ENCODE results near the gene THSD8.

THSD8 gene

DNA sequence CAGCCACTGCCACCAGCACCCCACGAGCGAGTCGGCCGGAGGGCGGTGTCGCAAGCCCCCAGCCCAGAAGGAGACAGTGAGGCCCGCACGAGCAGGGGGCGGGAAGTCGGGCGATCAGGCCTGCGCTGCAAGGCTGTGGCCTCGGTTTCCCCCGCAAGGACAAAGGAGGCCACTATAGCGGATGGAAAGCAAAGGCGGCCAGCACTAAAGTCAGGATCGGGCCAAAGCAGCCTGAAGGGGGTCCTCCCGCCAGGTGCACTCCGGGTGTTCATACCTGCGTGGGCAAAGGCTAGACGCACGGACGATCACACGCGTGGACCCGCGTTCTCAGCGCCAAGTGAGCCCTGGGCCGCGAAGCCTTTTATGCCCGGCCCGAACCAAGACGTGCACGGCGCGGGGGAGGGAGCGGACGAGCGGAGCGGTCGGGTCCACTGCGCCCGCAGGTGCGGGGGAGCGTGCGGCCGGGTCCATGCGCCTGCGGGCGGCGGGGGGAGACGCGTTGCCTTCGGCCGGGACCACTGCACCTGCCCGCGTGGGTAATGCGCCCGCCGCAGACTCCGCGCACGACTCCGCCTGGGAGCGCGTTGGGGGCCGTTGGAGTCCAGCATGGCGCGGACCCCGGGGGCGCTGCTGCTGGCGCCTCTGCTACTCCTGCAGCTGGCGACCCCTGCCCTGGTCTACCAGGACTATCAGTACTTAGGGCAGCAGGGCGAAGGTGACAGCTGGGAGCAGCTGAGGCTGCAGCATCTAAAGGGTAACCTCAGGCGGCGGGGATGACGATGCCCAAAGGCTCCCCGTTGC lies at the start of gene THSD8, which contains the start of gene PRDX2:
Gene THSD8, plus strand, starts transcription at position 604 of the 801 bp plus-strand sequence. Its CDS starts 3 bp downstream, at position 607.
Gene PRDX2, minus strand, starts transcription at position 335 of the 801 bp plus-strand sequence. CDS start 539 bp downstream, outside the sequence.
- peak; percentile 71 for DNase-seq (ENCODE audit: low read depth)

DNA sequence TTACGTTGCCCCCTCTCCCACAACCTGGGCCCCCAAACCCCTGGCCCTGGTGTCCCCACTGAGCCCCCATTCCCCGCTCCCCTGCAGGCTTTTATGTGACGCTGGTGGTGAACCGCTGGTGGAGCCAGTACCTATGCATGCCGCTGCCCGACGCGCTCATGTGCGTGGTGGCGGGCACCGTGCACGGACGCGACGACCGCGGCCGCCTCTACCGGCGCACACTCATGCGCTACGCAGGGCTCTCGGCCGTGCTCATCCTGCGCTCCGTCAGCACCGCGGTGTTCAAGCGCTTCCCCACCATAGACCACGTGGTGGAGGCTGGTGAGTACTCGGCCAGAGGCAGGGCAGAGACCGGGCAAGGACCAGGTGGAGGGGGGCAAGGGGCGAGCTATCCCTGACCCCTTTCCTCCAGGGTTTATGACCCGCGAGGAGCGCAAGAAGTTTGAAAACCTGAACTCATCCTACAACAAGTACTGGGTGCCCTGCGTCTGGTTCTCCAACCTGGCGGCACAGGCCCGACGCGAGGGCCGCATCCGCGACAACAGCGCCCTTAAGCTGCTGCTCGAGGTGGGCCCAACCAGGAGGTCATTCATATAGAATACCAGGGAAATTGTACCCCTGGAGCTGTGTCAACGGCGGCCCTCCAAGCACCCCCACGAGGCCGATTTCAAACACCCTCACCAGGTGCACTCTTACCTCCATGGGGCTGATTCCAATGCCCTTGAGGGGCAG lies 47.2 kb upstream of the THSD8 start:
- no peak for DNase-seq (ENCODE audit: low read depth)

DNA sequence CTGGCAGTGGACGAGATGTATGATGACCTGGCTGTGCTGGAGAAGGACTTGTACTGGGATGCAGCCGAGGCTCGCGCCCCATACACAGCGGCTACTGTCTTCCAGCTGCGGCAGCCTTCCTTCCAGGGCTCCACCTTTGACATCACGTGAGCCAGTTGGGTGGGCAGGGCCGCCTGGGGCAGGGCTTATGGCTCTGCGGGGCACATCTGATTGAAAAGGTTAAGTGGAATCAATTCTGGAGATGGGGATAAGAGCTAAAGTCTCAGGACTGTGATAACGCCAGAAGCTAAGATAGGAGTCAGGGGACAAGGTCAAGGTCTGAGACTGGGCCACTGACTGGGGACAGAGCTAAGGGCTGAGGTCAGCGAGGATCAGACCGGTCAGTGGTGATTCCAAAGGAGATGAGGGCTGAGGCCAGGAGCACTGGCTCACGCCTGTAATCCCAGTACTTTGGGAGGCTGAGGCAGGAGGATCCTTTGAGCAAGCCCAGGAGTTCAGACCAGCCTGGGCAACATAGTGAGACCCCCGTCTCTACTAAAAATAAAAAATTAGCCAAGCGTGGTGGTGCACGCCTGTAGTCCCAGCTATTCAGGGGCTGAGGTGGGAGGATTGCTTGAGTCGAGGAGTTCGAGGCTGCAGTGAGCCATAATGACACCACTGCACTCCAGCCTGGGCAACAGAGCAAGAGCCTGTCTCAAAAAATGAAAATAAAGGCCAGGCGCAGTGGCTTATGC lies 45.6 kb upstream of the THSD8 start:
- no peak for DNase-seq (ENCODE audit: low read depth)

DNA sequence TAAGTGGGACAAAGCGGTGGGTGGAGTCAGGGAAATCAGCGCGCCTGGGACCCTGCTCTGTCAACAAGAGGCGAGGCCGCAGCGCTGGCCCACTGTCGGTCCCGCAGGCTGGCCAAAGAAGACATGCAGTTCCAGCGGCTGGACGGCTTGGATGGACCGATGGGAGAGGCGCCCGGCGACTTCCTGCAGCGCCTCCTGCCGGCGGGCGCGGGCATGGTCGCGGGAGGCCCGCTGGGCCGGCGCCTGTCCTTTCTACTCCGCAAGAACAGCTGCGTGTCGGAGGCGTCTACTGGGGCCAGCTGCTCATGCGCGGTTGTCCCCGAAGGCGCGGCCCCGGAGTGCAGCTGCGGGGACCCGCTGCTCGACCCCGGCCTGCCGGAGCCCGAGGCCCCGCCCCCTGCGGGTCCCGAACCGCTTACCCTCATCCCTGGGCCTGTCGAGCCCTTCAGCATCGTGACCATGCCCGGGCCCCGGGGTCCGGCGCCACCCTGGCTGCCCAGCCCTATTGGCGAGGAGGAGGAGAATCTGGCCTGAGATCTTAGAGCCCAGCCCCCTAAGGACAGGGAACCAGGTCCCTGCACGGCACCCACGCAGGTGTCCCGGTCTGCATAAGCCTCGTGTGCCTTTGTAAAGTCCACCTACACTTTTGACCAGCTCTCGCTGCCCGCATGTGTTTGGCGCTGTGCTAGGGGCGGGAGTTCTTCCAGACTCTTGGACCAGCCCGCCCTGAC lies 44.2 kb upstream of the THSD8 start:
- DNase-seq (ENCODE audit: low read depth): peak; percentile 69

DNA sequence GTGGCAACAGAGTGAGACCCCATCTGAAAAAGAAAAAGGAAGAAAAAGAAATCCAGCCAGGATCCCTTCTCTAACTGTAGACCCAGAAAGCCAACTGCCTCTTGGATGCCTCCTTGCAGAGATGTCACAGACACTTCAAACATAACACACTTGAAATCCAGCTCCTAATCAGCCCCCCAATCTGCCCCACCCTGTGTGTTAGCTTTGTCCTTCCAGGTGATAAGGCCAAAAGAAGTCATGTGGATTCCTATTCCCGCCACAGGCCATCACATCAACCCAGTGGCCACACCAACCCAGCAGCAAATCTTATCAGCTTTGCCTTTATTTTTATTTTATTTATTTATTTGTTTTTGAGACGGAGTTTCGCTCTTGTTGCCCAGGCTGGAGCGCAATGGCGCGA lies 42.2 kb upstream of the THSD8 start:
- no peak for DNase-seq (ENCODE audit: low read depth)

DNA sequence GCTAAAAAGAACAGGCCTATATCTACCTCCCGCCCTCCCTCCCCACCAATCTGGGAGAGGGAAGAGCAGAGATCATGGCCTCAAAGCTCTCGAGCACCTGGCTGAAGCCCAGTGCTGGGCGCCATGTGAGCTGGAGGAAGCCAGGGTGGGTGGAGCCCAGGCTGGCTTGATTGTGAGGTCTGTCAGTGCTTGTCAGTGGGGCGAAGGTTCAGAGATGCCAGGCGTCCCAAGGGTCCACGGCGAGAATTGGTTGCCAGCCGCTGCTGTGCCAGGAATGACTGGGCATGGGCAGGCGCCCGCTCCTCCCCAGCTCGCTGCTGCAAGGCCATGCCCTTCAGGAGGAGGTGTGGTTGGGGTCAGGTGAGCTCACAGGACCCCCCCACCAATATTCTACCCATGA lies 38.8 kb upstream of the THSD8 start:
- DNase-seq (ENCODE audit: low read depth): no peak

DNA sequence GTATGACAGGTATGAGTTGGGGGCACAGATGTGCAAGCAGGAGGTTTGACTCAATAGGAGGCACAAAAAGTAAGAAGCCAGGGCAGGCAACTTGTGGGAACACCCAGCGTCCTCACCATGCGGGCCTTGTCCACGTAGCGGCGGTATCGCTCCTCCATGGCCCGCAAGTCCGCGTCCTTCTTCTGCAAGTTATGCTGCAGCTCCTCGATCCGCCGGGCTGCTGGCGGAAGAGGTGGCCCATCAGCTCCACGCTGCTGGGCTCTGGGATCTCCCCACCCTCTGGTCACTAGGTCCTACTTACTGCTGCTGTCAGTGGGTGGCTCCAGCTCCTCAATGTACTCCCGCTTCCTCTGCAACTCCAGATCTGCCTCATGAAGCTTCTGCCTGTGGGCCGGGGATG lies 37.2 kb upstream of the THSD8 start:
- DNase-seq (ENCODE audit: low read depth): no peak

DNA sequence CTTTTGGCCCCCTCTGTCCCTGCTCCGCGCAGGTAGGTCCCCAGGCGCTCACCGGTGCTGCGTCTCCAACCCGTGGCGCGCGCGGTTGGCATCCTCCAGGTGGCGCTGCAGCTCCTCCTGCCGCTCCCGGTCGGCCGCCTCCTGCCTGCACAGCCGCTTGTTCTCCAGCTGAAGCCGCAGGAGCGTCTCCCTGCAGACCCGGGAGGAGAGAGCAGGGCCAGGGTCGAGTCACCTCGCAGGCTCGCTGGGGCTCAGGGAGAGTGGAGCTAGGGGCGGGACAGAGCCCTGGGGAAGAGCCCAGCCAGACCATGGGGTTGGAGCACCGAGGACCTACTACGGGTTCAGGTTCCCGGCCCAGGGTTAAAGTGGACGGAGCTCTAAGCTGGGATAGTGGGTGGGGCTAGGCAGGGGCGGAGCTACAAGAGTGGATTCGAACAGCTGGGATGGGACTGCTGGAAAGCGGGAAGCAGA lies 35.8 kb upstream of the THSD8 start:
- peak; percentile 73 for DNase-seq (ENCODE audit: low read depth)

DNA sequence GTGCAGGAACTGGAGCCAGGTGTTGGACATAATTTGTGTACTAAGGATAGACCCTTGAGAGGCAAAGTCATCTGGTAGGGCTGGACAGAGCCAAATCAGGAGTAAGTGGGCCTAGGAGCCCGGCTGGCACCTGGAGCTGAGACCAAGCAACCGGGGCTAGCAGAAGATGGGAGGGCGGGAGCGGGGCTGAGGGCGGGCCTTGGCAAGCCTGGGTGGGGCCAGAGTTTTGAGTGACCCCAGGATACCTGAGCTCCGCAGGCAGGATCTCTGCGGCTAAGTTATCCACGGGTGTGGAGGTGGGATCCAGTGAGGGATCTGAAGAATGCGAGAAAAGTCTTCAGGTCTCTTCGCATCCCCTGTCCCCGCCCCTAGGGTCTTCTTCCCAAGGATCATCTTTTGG lies 34.7 kb upstream of the THSD8 start:
- no peak for DNase-seq (ENCODE audit: low read depth)

DNA sequence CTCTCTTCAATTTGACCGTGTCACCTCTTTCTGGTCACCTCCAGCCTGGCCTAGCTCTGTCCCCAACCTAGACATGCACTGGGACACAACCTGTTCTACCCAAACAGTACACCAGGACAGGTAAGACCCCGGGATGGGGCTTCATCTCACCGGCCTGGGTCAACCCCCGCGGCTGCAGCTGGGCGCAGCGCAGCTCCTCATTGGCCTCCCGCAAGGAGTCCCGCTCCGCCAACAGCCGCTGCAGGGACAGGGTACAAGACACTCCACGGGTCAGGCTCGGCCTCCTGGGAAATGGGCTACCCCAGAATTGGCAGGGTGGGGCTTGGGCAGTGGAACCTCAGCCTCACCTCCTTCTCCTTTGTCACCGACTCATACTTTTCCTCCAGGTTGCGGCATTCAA lies 34.2 kb upstream of the THSD8 start:
- DNase-seq (ENCODE audit: low read depth): no peak

DNA sequence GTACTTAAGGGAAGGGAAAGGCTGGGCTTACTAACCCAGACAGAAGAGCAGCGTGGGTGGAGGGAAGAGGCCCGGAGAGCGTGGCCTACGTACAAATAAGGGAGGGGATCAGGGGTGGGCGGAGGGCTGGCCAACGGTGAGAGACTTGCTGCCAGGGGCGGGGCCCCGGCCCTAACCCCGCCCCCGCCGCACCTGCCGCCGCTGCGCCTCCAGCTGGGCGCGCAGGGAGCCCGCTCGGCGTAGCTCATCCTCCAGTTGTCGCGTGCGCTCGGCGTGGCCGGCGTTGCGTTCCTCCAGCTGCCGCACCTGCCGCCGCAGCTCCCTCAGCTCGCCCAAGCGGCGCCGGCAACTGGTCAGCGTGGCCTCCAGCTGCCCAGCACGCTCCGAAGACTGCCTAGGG lies 32.2 kb upstream of the THSD8 start:
- no peak for DNase-seq (ENCODE audit: low read depth)

DNA sequence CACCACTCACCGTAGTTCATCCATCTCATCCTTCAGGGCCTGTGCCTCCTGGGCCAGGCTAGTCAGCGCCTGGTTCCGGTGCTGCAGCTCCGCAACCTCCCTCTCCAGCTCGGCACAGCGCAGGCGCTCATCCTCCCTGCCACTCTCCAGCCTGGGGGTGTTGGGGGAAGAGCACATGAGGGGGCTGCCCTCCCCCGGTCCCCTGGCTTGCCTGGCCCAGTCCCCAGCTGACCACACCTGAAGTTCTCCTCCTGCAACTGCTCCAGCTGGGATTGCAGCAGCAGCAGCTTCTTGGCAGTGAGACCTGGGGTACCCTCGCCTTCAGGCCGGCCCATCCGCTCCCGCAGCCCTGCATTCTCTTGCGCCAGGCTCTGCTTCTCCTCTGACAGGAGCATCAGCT lies 30.9 kb upstream of the THSD8 start:
- DNase-seq (ENCODE audit: low read depth): no peak

DNA sequence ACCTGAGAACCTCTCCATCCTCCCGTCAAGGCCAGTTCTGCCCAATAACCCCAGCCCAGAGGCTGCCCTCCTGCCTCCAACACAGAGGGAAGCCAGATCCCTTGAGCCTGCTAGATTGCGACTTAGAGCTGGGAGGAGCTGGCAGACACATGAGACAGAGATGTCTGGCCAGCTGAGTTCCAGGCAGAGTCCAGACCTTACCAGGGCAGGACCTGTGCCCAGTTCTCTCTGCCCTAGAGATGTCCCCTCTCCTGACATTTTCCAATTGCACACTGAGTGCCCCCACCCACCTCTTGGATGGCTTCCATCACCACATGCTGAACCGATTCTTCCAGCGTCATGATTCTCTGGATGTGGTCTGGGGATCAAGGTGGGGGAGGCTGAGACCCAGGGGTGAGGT lies 29.5 kb upstream of the THSD8 start:
- DNase-seq (ENCODE audit: low read depth): peak; percentile 68

DNA sequence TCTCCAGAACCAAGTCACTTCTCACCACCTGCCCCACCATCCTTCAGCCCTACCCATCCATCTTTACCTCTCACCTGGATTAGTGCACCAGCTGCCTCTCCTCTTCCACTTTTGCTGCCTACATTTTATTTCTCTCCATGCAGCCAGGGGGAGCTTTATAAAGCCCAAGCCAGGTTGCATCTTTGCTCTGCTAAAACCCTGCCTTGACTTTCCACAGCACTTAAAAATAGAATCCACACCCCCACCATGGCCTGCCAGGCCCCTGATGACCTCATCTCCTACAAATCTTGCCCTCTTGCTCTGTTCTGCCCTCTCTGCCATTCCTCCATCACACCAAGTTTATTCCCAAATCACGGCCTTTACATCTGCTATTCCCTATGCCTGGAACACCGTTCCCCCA lies 28.3 kb upstream of the THSD8 start:
- peak; percentile 41 for DNase-seq (ENCODE audit: low read depth)

DNA sequence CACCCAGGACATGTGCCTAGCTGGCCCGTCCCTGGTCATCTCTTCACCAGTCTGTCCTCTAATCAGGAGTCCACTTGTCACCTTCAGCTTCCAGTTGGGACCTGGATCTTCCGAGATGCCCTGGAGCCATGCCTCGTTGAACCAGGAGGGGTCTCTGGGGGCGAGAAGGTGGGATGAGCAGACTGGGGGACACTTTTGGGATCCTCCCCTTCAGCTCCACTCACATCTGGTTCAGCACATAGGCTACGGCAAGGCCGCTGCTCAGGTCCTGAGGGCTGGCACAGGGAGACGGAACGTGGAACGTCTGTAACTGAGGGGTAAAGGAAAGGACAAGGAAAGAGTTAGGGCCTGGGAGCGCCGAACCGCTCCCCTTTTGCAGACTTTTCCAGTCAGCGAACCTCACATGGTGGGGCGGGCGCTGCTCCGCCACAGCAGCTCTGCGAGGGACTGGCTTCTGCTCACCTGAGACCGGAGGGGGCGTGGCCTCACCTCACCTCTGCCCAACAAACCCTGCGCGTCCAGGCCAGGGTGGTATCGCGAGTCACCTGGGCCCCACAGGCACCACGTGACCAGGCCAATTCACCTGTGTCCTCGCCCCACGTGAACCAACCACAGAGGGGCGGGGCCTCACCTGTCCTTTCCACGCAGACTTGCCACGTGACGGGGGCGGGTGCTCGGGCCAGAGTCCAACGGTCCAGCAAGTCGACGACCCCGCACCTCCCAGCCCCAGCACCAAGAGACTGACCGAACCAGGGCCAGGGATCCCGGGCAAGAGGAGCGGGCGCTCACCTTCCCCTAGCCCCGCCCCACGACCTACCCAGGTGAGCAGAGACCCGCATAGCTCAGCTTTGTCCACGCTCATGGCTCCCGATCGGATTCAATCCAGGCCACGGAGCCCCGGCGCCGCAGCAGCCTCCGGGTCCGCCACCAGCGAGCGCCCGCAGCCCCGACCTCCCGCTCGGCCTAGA lies 27.0 kb upstream of the THSD8 start, which contains the start of gene HOOK2:
Gene HOOK2, minus strand, starts transcription at position 965 of the 968 bp plus-strand sequence. Its CDS starts 103 bp downstream, at position 862.
- no peak for DNase-seq (ENCODE audit: low read depth)

DNA sequence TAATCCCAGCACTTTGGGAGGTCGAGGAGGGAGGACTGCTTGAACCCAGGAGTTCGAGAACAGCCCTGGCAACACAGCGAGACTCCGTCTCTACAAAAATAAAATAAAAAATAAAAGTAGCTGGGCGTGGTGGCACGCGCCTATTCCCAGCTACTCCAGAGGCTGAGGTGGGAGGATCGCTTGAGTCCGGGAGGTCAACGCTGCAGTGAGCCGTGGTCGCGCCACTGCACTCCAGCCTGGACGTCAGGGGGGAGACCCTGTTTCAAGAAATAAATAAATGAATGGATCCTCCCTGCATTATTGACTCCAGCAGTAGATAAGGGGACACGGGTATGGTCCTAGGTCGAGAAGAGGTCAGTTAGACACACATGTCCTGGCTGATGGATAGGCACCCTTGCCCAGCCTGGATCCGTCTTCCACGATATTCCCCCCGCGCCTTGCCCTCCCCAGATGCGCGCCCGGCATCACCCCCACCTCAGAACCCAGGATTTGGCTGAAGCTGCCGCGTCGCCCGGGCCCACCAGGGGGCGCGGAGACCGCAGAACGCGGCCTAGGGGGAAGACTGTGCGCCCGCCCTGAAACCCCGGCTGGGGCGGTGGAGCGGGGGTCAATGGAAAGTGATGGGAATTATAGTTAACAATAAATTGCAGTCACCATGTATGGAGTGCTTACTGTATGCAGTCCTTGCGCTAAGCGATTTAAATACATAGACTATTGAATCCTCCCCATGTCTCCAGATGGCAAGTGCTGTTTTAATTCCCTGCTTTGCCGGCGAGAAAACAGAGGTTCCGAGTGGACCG lies 24.5 kb upstream of the THSD8 start:
- peak; percentile 65 for DNase-seq (ENCODE audit: low read depth)

DNA sequence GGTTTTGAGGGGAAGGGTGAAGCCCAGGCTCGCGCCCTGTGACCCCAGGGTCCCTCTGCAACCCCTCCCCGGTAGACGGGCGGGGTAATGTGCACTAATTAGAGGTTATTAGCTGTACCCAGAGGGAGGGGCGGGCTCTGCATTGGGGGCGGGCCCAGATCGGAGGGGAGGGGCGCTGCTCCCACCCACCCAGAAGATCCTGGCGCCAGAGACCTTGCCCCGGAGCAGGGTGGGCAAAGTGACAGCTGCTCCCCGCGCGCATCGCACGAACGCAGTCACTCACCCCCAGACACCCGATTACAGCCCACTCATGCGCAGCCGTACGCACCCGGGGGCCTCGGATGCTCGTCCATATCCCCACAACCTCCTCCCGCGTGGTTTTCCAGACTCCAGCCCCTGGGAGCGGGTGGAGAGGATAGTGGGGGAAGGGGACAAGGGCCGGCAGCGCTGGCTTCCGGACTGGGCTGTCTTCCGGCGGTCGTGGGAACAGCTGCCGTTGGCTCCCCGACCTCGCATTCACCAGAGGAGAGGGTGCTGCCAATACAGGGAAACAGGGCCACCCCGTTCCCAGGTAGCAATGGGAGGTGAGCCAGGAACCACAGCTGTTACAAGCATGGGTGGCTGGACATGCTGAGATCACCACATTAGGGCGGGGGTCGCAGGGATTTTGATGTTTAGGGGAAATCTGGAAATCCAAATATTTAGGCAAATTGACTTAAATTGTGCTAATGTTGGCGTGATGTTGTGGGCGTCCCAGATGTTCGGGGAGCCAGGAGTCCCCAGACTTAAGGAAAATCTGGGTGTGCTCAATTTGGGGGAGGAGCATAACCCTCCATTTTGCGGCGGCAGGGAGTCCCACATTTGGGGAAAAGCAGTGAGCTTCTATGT lies 23.6 kb upstream of the THSD8 start:
- peak; percentile 70 for DNase-seq (ENCODE audit: low read depth)

DNA sequence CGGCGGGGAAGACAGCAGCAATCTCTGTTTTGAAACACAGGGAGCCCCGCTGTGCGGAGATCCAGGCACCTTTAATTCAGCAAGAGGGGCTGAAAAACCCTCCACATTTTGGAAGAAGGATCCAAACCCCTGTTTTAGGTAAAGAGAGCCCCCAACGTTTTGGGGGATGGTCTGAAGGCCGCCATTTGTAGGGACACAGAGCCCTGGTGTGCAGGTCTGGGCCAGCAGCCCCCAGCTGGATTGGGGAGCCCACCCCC lies 23.0 kb upstream of the THSD8 start:
- no peak for DNase-seq (ENCODE audit: low read depth)

Data from fibroblast of gingiva (primary cell).